A549 (cell line): Measurements from ENCODE around the gene PNPO.

Source experiments
- CBX8 ChIP-seq: fragments of 200-600 bp; sonication (generic); IDR thresholded peaks from 2 replicates; pipeline ENCODE4 v1.6.1; 2016
- CHD2 ChIP-seq: fragments of 150-350 bp; IDR thresholded peaks from 2 replicates; pipeline ENCODE4 v1.6.1; 2014; ENCODE audit warnings: low read length; ENCODE audit not compliant: partially characterized antibody
- EP300 ChIP-seq, 2 experiments: fragments of >200 bp; sonication (Bioruptor Twin); formaldehyde crosslinking; IDR thresholded peaks; 2 replicates in 1 of 2; 3 replicates in 1 of 2; pipeline ENCODE4 v1.6.1; 2016 to 2017
- ESRRA ChIP-seq: fragments of 150-350 bp; IDR thresholded peaks from 2 replicates; pipeline ENCODE4 v1.6.1; 2014; ENCODE audit warnings: mild to moderate bottlenecking, low read length, borderline replicate concordance
- HDAC2 ChIP-seq: fragments of 200-600 bp; sonication (generic); IDR thresholded peaks from 2 replicates; pipeline ENCODE4 v1.6.1; 2016
- HMGXB4 ChIP-seq: fragments of 250-450 bp; sonication (Bioruptor Pico); IDR thresholded peaks from 2 replicates; pipeline ENCODE4 v1.5.0; 2021; ENCODE audit warnings: mild to moderate bottlenecking, moderate library complexity, borderline replicate concordance
- JUNB ChIP-seq: fragments of >200 bp; sonication (Bioruptor Twin); formaldehyde crosslinking; IDR thresholded peaks from 2 replicates; pipeline ENCODE4 v1.6.1; 2016
- KDM1A ChIP-seq: fragments of 200-600 bp; sonication (generic); IDR thresholded peaks from 2 replicates; pipeline ENCODE4 v1.6.1; 2016; ENCODE audit warnings: low read depth, mild to moderate bottlenecking
- MAZ ChIP-seq: fragments of 150-350 bp; IDR thresholded peaks from 2 replicates; pipeline ENCODE4 v1.6.1; 2014; ENCODE audit warnings: antibody characterized with exemption, low read depth, low read length, borderline replicate concordance
- POLR2A ChIP-seq: IDR thresholded peaks from 2 replicates; pipeline ENCODE4 v1.6.1; 2012; ENCODE audit warnings: mild to moderate bottlenecking, low read length
- RCOR1 ChIP-seq: fragments of 150-350 bp; IDR thresholded peaks from 2 replicates; pipeline ENCODE4 v1.6.1; 2014; ENCODE audit warnings: antibody characterized with exemption, low read length, low read depth
- REST ChIP-seq: fragments of 200-600 bp; sonication (generic); IDR thresholded peaks from 2 replicates; pipeline ENCODE4 v1.6.1; 2016; ENCODE audit warnings: antibody characterized with exemption, mild to moderate bottlenecking, moderate library complexity
- RNF2 ChIP-seq: fragments of 200-600 bp; sonication (generic); IDR thresholded peaks from 2 replicates; pipeline ENCODE4 v1.6.1; 2016; ENCODE audit warnings: low read depth, mild to moderate bottlenecking, antibody characterized with exemption, moderate library complexity, borderline replicate concordance
- TF ChIP-seq, protein P1 (sequence below): fragments of >200 bp; sonication (Bioruptor Twin); formaldehyde crosslinking; IDR thresholded peaks from 3 replicates; pipeline ENCODE4 v1.5.1; 2016

DNA sequence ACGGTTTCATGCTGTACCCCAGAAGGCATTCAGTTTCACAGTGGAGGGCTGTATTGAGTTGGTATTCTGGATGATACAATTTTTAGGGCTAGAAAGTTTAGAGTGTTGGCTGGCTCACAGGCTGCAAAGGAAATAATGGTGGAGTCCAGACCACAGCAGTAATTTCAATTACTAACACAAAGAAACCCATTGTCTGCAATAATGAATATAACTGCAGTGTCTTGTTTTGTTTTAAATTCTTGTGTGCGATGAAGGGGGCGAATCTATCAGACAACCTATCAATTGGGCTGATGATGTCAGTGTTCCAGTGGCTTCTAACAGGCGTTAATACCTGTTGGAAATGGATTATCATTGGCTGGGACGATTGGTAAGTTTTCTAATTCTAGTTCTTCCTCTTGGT, 43.8 kb upstream of the PNPO start:
- TF ChIP-seq, protein P1, sequence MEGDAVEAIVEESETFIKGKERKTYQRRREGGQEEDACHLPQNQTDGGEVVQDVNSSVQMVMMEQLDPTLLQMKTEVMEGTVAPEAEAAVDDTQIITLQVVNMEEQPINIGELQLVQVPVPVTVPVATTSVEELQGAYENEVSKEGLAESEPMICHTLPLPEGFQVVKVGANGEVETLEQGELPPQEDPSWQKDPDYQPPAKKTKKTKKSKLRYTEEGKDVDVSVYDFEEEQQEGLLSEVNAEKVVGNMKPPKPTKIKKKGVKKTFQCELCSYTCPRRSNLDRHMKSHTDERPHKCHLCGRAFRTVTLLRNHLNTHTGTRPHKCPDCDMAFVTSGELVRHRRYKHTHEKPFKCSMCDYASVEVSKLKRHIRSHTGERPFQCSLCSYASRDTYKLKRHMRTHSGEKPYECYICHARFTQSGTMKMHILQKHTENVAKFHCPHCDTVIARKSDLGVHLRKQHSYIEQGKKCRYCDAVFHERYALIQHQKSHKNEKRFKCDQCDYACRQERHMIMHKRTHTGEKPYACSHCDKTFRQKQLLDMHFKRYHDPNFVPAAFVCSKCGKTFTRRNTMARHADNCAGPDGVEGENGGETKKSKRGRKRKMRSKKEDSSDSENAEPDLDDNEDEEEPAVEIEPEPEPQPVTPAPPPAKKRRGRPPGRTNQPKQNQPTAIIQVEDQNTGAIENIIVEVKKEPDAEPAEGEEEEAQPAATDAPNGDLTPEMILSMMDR, result no peak
- TF ChIP-seq HDAC2, result no peak
- no peak for TF ChIP-seq EP300 (IDR thresholded peaks at IDR 0.05)
- TF ChIP-seq POLR2A, result no peak
- no peak for TF ChIP-seq JUNB
- no peak for TF ChIP-seq MAZ
- no peak for TF ChIP-seq CHD2
- TF ChIP-seq KDM1A, result no peak
- TF ChIP-seq CBX8, result no peak
- no peak for TF ChIP-seq REST
- TF ChIP-seq RNF2, result no peak
- TF ChIP-seq ESRRA, result no peak
- no peak for TF ChIP-seq HMGXB4 (CRISPR knock-in tag)
- no peak for TF ChIP-seq RCOR1
